CD4-positive, CD25-positive, alpha-beta regulatory T cell (primary cell): ENCODE measurements around the gene ACTG2. TPM values are rescaled to one million over a fixed set of nuclear protein-coding genes. Genes with fewer than 3 reads are reported as not detected.

ENCODE experiments used
- ATAC-seq, 2 donors: fragments of 150-1000 bp; cut with Tn5 transposase; one replicate each; pipeline ENCODE4 v1.10.0; 2021; ENCODE audit warnings: low read depth in 2 of 2, moderate number of reproducible peaks in 2 of 2, moderate library complexity in 1 of 2
- DNase-seq, 3 donors: peaks; one replicate each; pipeline versions ENCODE4 v3.0.0 to v3.0.0-alpha.2; 2012 to 2022; ENCODE audit warnings: mixed read lengths in 1 of 3
- H3K27ac ChIP-seq: one replicate; pipeline ENCODE4 v1.7.0; 2013; ENCODE audit warnings: mild to moderate bottlenecking, low read length; ENCODE audit not compliant: insufficient read depth, poor library complexity, severe bottlenecking
- H3K27me3 ChIP-seq: one replicate; pipeline ENCODE4 v1.7.0; 2013; ENCODE audit warnings: low read length; ENCODE audit not compliant: control insufficient read depth, insufficient read depth
- H3K36me3 ChIP-seq: one replicate; pipeline ENCODE4 v1.7.0; 2013; ENCODE audit warnings: mild to moderate bottlenecking, low read length, moderate library complexity; ENCODE audit not compliant: control insufficient read depth, insufficient read depth
- H3K4me1 ChIP-seq: 2 replicates; pipeline ENCODE4 v1.7.0; 2013; ENCODE audit warnings: mild to moderate bottlenecking, low read length; ENCODE audit not compliant: insufficient read depth, control insufficient read depth, poor library complexity, severe bottlenecking
- H3K4me3 ChIP-seq: one replicate; pipeline ENCODE4 v1.7.0; 2013; ENCODE audit warnings: low read depth, mild to moderate bottlenecking, low read length, moderate library complexity
- H3K9me3 ChIP-seq, 2 experiments: 1 replicate in 1 of 2; 2 replicates in 1 of 2; pipeline ENCODE4 v1.7.0; 2013; ENCODE audit warnings: low read length in 2 of 2, mild to moderate bottlenecking in 1 of 2, moderate library complexity in 1 of 2; ENCODE audit not compliant: control insufficient read depth in 2 of 2
- H3K27ac Mint-ChIP-seq, 3 donors: one replicate each; pipeline ENCODE4 v1.8.0; 2020 to 2022; ENCODE audit warnings: mild to moderate bottlenecking in 3 of 3, mixed read lengths in 3 of 3, moderate library complexity in 2 of 3
- H3K27me3 Mint-ChIP-seq: one replicate; pipeline ENCODE4 v1.8.0; 2022; ENCODE audit warnings: mild to moderate bottlenecking, mixed read lengths
- H3K36me3 Mint-ChIP-seq: one replicate; pipeline ENCODE4 v1.8.0; 2020; ENCODE audit warnings: mixed read lengths
- H3K4me1 Mint-ChIP-seq, 4 donors: one replicate each; pipeline ENCODE4 v1.8.0; 2020 to 2022; ENCODE audit warnings: mixed read lengths in 4 of 4, mild to moderate bottlenecking in 1 of 4
- H3K4me3 Mint-ChIP-seq, 4 donors: one replicate each; pipeline ENCODE4 v1.8.0; 2020 to 2022; ENCODE audit warnings: mild to moderate bottlenecking in 4 of 4, mixed read lengths in 4 of 4, moderate library complexity in 3 of 4
- H3K9me3 Mint-ChIP-seq, 7 donors: one replicate each; pipeline ENCODE4 v1.8.0; 2020 to 2022; ENCODE audit warnings: mixed read lengths in 7 of 7, mild to moderate bottlenecking in 3 of 7, moderate library complexity in 2 of 7
- polyA plus RNA-seq, 4 donors: library from polyadenylated mRNA; unstranded; fragments of 300-500 nt; fragmentation: Illumina TruSeq; gene quantifications; one replicate each; pipeline ENCODE4 v1.2.3, GENCODE V29; 2021
- total RNA-seq: library from RNA; stranded (reverse); gene quantifications from one replicate; pipeline ENCODE4 v1.2.3, GENCODE V29; 2022

ACTG2 gene
- total RNA-seq (0.64 TPM), polyA plus RNA-seq (1 to 10 TPM; 2.4 to 6.6 (median 3.7) TPM)

DNA sequence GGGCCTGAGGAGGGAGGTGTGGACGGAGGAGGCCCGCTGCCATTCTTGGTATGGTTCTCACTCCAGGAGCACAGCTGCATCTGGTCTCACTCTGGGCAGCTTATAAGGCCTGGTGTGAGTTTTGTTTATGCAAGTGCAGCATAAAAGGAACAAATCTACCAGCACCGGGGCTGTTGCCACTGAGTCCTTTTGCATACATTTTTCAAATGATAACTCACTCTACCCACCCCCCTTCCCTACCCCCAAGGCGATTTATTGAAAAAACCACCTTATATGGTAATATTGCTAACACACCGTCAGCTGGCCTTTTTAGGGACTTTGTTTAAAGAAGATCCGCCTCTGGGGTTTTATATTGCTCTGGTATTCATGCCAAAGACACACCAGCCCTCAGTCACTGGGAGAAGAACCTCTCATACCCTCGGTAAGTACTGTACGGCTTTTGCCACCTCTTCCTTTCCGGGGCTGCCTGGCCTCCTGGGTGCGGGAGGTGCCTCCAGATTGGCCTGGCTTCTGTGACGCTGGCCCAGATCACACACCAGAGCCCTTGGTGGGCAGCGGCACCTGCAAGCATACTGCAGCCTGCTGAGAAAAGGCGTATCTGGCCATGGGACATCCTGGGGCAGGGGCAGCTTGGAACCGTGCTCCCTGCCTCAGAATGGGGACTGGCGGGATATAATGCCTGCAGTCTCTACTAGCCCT is at the start of gene ACTG2:
ACTG2 (plus strand) TSS at position 378 of the 699 bp plus-strand sequence. CDS start 8,304 bp downstream, outside the sequence.
- Histone ChIP-seq H3K4me3 (no peak within 1 kb of the TSS), H3K27me3 (no peaks in the 10 kb centered on the region), H3K4me1 (no peaks in the 10 kb centered on the region), H3K36me3 (no peaks in the 10 kb centered on the region), H3K9me3 (no peaks in the 10 kb centered on the region), H3K27ac (no peak within 1 kb of the TSS)
- no peak for DNase-seq
- H3K4me3 Mint-ChIP-seq = no peak within 1 kb of the TSS
- H3K27me3 Mint-ChIP-seq = peaks cover 4% of the 10 kb centered on the region
- H3K4me1 Mint-ChIP-seq = peaks cover 6 to 32% (median 8%) of the 10 kb centered on the region in 4 donors
- no peaks in the 10 kb centered on the region for H3K36me3 Mint-ChIP-seq
- no peak for ATAC-seq
- no peaks in the 10 kb centered on the region for H3K9me3 Mint-ChIP-seq
- H3K27ac Mint-ChIP-seq = peak within 1 kb of the TSS in 2 of 3 donors; percentile 36 to 41

DNA sequence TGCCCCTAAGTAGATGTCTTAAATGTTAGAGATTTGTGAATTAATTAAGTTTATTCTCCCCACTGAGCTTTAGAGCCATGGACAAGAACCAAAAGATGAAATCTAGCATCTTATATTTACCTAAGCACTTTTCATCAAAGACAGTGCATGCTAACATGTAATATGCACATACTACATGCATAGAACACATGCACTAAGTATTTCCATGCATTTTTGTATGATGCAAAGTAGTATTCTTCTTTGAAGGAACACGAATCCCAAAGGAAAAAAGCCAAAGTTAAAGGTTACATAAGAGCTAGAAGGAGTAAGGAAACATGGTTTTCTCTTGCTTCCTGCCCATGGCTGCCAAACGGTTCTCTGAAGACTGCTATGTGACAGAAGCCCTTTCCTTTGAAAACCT is 48.7 kb upstream of the ACTG2 start:
- Histone ChIP-seq H3K4me1 (no peaks in the 10 kb centered on the region), H3K27me3 (no peaks in the 10 kb centered on the region), H3K4me3 (no peak overlapping the region), H3K9me3 (no peaks in the 10 kb centered on the region), H3K27ac (no peak overlapping the region), H3K36me3 (peaks cover 61% of the 10 kb centered on the region)
- H3K4me3 Mint-ChIP-seq = no peak overlapping the region
- DNase-seq (no peak), ATAC-seq (no peak)
- no peaks in the 10 kb centered on the region for H3K27me3 Mint-ChIP-seq
- peaks cover 0 to 1% (median 0%) of the 10 kb centered on the region in 7 donors for H3K9me3 Mint-ChIP-seq
- peaks cover 39% of the 10 kb centered on the region for H3K36me3 Mint-ChIP-seq
- peak overlapping the region in 1 of 3 donors; percentile 52 for H3K27ac Mint-ChIP-seq
- H3K4me1 Mint-ChIP-seq = peaks cover 9 to 18% (median 13%) of the 10 kb centered on the region in 4 donors

- no peaks in the 10 kb centered on the region for H3K27me3 ChIP-seq
- H3K4me3 Mint-ChIP-seq = no peak overlapping the region
- ATAC-seq (no peak), DNase-seq (no peak)
- no peak overlapping the region for H3K27ac Mint-ChIP-seq
- no peaks in the 10 kb centered on the region for H3K27me3 Mint-ChIP-seq
- peaks cover 43% of the 10 kb centered on the region for H3K36me3 Mint-ChIP-seq
- no peak overlapping the region for H3K4me3 ChIP-seq
- no peaks in the 10 kb centered on the region for H3K4me1 ChIP-seq
- H3K9me3 ChIP-seq = no peaks in the 10 kb centered on the region
- peaks cover 0 to 1% (median 0%) of the 10 kb centered on the region in 7 donors for H3K9me3 Mint-ChIP-seq
- peaks cover 90% of the 10 kb centered on the region for H3K36me3 ChIP-seq
- no peak overlapping the region for H3K27ac ChIP-seq
- peaks cover 0 to 2% (median 0%) of the 10 kb centered on the region in 4 donors for H3K4me1 Mint-ChIP-seq
Observed at GRCh38 chr2:73850009-73850408, 42.8 kb upstream of the ACTG2 start.

GRCh38 chr2:73851274-73851673 is 41.5 kb upstream of the ACTG2 start:
- Histone ChIP-seq H3K27me3 (no peaks in the 10 kb centered on the region), H3K4me3 (no peak overlapping the region), H3K36me3 (peaks cover 91% of the 10 kb centered on the region), H3K27ac (no peak overlapping the region), H3K9me3 (no peaks in the 10 kb centered on the region), H3K4me1 (no peaks in the 10 kb centered on the region)
- DNase-seq = peak in 1 of 3 donors; percentile 20
- H3K27me3 Mint-ChIP-seq = no peaks in the 10 kb centered on the region
- peaks cover 0 to 1% (median 0%) of the 10 kb centered on the region in 7 donors for H3K9me3 Mint-ChIP-seq
- peaks cover 49% of the 10 kb centered on the region for H3K36me3 Mint-ChIP-seq
- H3K27ac Mint-ChIP-seq = no peak overlapping the region
- H3K4me1 Mint-ChIP-seq = peaks cover 0 to 2% (median 0%) of the 10 kb centered on the region in 4 donors
- no peak for ATAC-seq
- H3K4me3 Mint-ChIP-seq = no peak overlapping the region

GRCh38 chr2:73852020-73852419 is 40.8 kb upstream of the ACTG2 start:
- H3K27me3 Mint-ChIP-seq = no peaks in the 10 kb centered on the region
- no peak overlapping the region for H3K4me3 Mint-ChIP-seq
- H3K27ac ChIP-seq = no peak overlapping the region
- no peak overlapping the region for H3K27ac Mint-ChIP-seq
- DNase-seq (no peak), ATAC-seq (no peak)
- no peak overlapping the region for H3K4me3 ChIP-seq
- H3K36me3 ChIP-seq = peaks cover 91% of the 10 kb centered on the region
- no peaks in the 10 kb centered on the region for H3K4me1 ChIP-seq
- H3K9me3 ChIP-seq = no peaks in the 10 kb centered on the region
- no peaks in the 10 kb centered on the region for H3K27me3 ChIP-seq
- H3K36me3 Mint-ChIP-seq = peaks cover 51% of the 10 kb centered on the region
- H3K4me1 Mint-ChIP-seq = peaks cover 0 to 2% (median 0%) of the 10 kb centered on the region in 4 donors
- peaks cover 0 to 1% (median 0%) of the 10 kb centered on the region in 7 donors for H3K9me3 Mint-ChIP-seq

GRCh38 chr2:73855526-73855925 is 37.3 kb upstream of the ACTG2 start:
- H3K27ac Mint-ChIP-seq = no peak overlapping the region
- no peaks in the 10 kb centered on the region for H3K27me3 ChIP-seq
- no peak for ATAC-seq
- H3K4me1 Mint-ChIP-seq = no peaks in the 10 kb centered on the region
- no peaks in the 10 kb centered on the region for H3K9me3 ChIP-seq
- H3K27ac ChIP-seq = no peak overlapping the region
- no peaks in the 10 kb centered on the region for H3K9me3 Mint-ChIP-seq
- H3K4me3 Mint-ChIP-seq = no peak overlapping the region
- H3K36me3 ChIP-seq = peaks cover 75% of the 10 kb centered on the region
- peaks cover 48% of the 10 kb centered on the region for H3K36me3 Mint-ChIP-seq
- H3K27me3 Mint-ChIP-seq = no peaks in the 10 kb centered on the region
- H3K4me1 ChIP-seq = no peaks in the 10 kb centered on the region
- DNase-seq = no peak
- H3K4me3 ChIP-seq = no peak overlapping the region

GRCh38 chr2:73856214-73856613 is 36.6 kb upstream of the ACTG2 start:
- Histone ChIP-seq H3K27ac (no peak overlapping the region), H3K4me1 (no peaks in the 10 kb centered on the region), H3K27me3 (no peaks in the 10 kb centered on the region), H3K4me3 (no peak overlapping the region), H3K36me3 (peaks cover 75% of the 10 kb centered on the region), H3K9me3 (no peaks in the 10 kb centered on the region)
- H3K36me3 Mint-ChIP-seq = peaks cover 50% of the 10 kb centered on the region
- H3K9me3 Mint-ChIP-seq = no peaks in the 10 kb centered on the region
- H3K27ac Mint-ChIP-seq = no peak overlapping the region
- ATAC-seq (no peak), DNase-seq (no peak)
- no peaks in the 10 kb centered on the region for H3K4me1 Mint-ChIP-seq
- no peaks in the 10 kb centered on the region for H3K27me3 Mint-ChIP-seq
- H3K4me3 Mint-ChIP-seq = no peak overlapping the region
